GM19463 (cell line): ENCODE measurements around the gene HIC1.

Experiments
- ATAC-seq: cut with Tn5 transposase; IDR thresholded peaks from one replicate; pipeline ENCODE4 v1.9.1; 2021; ENCODE audit warnings: mild to moderate bottlenecking, moderate library complexity; ENCODE audit not compliant: unreplicated experiment

HIC1 gene

GRCh38 chr17:2059547-2060384 is 4.9 kb downstream of the HIC1 start:
- ATAC-seq = no peak

GRCh38 chr17:2060385-2060658 is 5.4 kb downstream of the HIC1 start:
- no peak for ATAC-seq

- ATAC-seq = no peak
Measured at GRCh38 chr17:2060681-2061440, 6.0 kb downstream of the HIC1 start.

- ATAC-seq = no peak
Measured at GRCh38 chr17:2061441-2061958, 6.6 kb downstream of the HIC1 start.

- ATAC-seq = no peak
Measured at GRCh38 chr17:2062571-2063183, 7.8 kb downstream of the HIC1 start.

GRCh38 chr17:2063261-2064146 is 8.6 kb downstream of the HIC1 start:
- no peak for ATAC-seq

GRCh38 chr17:2064147-2064489 is 9.2 kb downstream of the HIC1 start:
- no peak for ATAC-seq

GRCh38 chr17:2064520-2064971 is 9.6 kb downstream of the HIC1 start:
- no peak for ATAC-seq

GRCh38 chr17:2064980-2065785 is 10.3 kb downstream of the HIC1 start:
- no peak for ATAC-seq

- ATAC-seq = no peak
Measured at GRCh38 chr17:2065949-2066400, 11.1 kb downstream of the HIC1 start.

GRCh38 chr17:2067048-2067561 is 12.2 kb downstream of the HIC1 start:
- no peak for ATAC-seq

- ATAC-seq = no peak
Measured at GRCh38 chr17:2067608-2068024, 12.7 kb downstream of the HIC1 start.

GRCh38 chr17:2068031-2068518 is 13.2 kb downstream of the HIC1 start:
- ATAC-seq = no peak

GRCh38 chr17:2068519-2069051 is 13.7 kb downstream of the HIC1 start:
- ATAC-seq = no peak

- ATAC-seq = peak; percentile 77
Measured at GRCh38 chr17:2070241-2071023, 15.5 kb downstream of the HIC1 start.

GRCh38 chr17:2071024-2071385 is 16.1 kb downstream of the HIC1 start:
- no peak for ATAC-seq

- no peak for ATAC-seq
Measured at GRCh38 chr17:2071455-2072281, 16.8 kb downstream of the HIC1 start.

- no peak for ATAC-seq
Measured at GRCh38 chr17:2074919-2075318, 20.0 kb downstream of the HIC1 start.
